ENCODE results near the gene CCDC59. TPM values are rescaled to one million over a fixed set of nuclear protein-coding genes. Genes with fewer than 3 reads are reported as not detected.
"Not testable (repeated sequence)": the region's sequence is repeated elsewhere in the genome, so short reads cannot be mapped to it uniquely, and the experiment has no call there.

The CCDC59 gene
- total RNA-seq, 1 experiment from 2014 or later: 49.9 TPM

DNA sequence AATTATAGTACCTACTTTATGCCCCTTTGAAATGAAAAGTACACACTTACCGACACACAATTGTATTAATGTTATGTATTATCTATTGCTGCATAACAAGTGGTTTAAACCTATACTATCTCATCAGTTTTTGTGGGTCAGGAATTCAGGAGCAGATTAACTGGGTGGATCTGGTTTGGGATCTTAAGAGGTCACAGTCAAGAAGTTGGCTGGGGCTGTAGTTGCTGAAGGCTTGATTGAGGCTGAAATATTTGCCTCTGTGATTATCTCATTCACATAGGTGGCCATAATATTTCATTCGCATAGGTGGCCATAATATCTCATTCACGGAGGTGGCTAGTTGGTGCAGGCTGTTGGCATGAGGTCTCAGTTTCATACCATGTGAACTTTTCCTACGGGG is 5.8 kb upstream of the CCDC59 start:
- DNase-seq: no peak
- intact Hi-C loops (cut with micrococcal nuclease; ENCODE audit: unreplicated experiment): no loop called here
- Histone ChIP-seq H3F3A (ENCODE audit: insufficient read depth, low read depth) (no peaks in the 10 kb centered on the region), H2AFZ (no peak overlapping the region), H3K27ac (no peak overlapping the region), H3K36me3 (ENCODE audit: low read depth) (no peaks in the 10 kb centered on the region), H3K27me3 (ENCODE audit: insufficient read depth, low read depth) (no peaks in the 10 kb centered on the region), H4K20me1 (ENCODE audit: insufficient read depth) (no peaks in the 10 kb centered on the region), H3K4me2 (no peak overlapping the region), H3K9me2 (ENCODE audit: insufficient read depth) (no peaks in the 10 kb centered on the region), H3K9me3 (ENCODE audit: insufficient read depth, low read depth) (peaks cover 4% of the 10 kb centered on the region; the same call in 1 of the 2 replicates), H3K4me3 (no peak overlapping the region), H3K79me2 (ENCODE audit: low read depth) (no peaks in the 10 kb centered on the region), H3K4me1 (replicated peaks; ENCODE audit: insufficient read depth) (peaks cover 10% of the 10 kb centered on the region; the same call in 1 of the 2 replicates)
- POLR2A ChIA-PET (ENCODE audit: unreplicated experiment): no interaction called here
- BruUV-seq (replicated peaks): no TSS peak
- TF ChIP-seq CTCF (conservative IDR thresholded peaks at IDR 0.05): no peak
- no peak for TF ChIP-seq EZH2 (IDR thresholded peaks at IDR 0.05; ENCODE audit: low read depth)
- CTCF ChIA-PET: no interaction called here

GRCh38 chr12:82361461-82361915 is 3.3 kb upstream of the CCDC59 start:
- Histone ChIP-seq H3K36me3 (ENCODE audit: low read depth) (peaks cover under 1% of the 10 kb centered on the region; the same call in 1 of the 2 replicates), H3K27ac (no peak overlapping the region), H2AFZ (no peak overlapping the region), H3F3A (ENCODE audit: insufficient read depth, low read depth) (no peaks in the 10 kb centered on the region), H4K20me1 (ENCODE audit: insufficient read depth) (no peaks in the 10 kb centered on the region), H3K4me2 (no peak overlapping the region), H3K4me1 (replicated peaks; ENCODE audit: insufficient read depth) (peaks cover 10% of the 10 kb centered on the region; the same call in 1 of the 2 replicates), H3K27me3 (ENCODE audit: insufficient read depth, low read depth) (no peaks in the 10 kb centered on the region), H3K9me2 (ENCODE audit: insufficient read depth) (no peaks in the 10 kb centered on the region), H3K4me3 (no peak overlapping the region), H3K79me2 (ENCODE audit: low read depth) (peaks cover 17% of the 10 kb centered on the region), H3K9me3 (ENCODE audit: insufficient read depth, low read depth) (peaks cover 4% of the 10 kb centered on the region; the same call in 1 of the 2 replicates)
- no peak for DNase-seq
- no TSS peak for BruUV-seq (replicated peaks)
- TF ChIP-seq CTCF (conservative IDR thresholded peaks at IDR 0.05): no peak
- no peak for TF ChIP-seq EZH2 (IDR thresholded peaks at IDR 0.05; ENCODE audit: low read depth)
- POLR2A ChIA-PET (ENCODE audit: unreplicated experiment): no interaction called here
- intact Hi-C loops (cut with micrococcal nuclease; ENCODE audit: unreplicated experiment): no loop called here
- CTCF ChIA-PET: no interaction called here

- POLR2A ChIA-PET (ENCODE audit: unreplicated experiment); H3K4me1 ChIP-seq (replicated peaks; ENCODE audit: insufficient read depth); H3F3A ChIP-seq (ENCODE audit: insufficient read depth, low read depth); H3K27me3 ChIP-seq (ENCODE audit: insufficient read depth, low read depth); H3K4me3 ChIP-seq; DNase-seq; H4K20me1 ChIP-seq (ENCODE audit: insufficient read depth); intact Hi-C loops (cut with micrococcal nuclease; ENCODE audit: unreplicated experiment); H3K9me2 ChIP-seq (ENCODE audit: insufficient read depth); BruUV-seq (replicated peaks); H3K27ac ChIP-seq; H3K4me2 ChIP-seq; H3K36me3 ChIP-seq (ENCODE audit: low read depth); H2AFZ ChIP-seq; H3K9me3 ChIP-seq (ENCODE audit: insufficient read depth, low read depth): not testable (repeated sequence)
- CTCF ChIA-PET: interaction anchor here (0.7 kb wide), 1 partner anchor 162 kb away, joined by 3 read pairs; no protein-coding TSS in a partner anchor
- H3K79me2 ChIP-seq (ENCODE audit: low read depth): peaks cover 23% of the 10 kb centered on the region
Measured at GRCh38 chr12:82360834-82361233, 2.6 kb upstream of the CCDC59 start.

DNA sequence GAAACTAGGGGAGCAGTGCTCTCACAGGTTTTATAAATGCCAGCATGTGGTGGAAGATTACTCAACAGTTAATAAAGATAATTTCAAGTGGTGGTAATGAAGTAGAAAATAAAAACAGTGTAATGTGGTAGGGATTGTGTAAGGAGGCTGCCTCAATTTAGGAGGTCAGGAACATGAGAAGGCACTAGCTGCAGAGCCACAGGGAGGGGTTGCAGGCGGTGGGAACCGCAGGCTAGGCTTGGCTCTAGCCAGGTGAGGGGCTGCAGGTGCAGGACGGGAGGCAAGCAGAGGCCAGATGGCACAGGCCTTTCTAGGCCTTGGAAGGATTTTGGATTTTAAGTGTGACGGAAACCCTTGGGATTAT is 910 bp upstream of the CCDC59 start:
- DNase-seq: no peak
- Histone ChIP-seq H3K4me1 (replicated peaks; ENCODE audit: insufficient read depth) (peaks cover 10% of the 10 kb centered on the region; the same call in 1 of the 2 replicates), H3K27me3 (ENCODE audit: insufficient read depth, low read depth) (no peaks in the 10 kb centered on the region), H3K27ac (peak overlapping the region; percentile 86; the same call in 1 of the 2 replicates), H3K4me3 (peak overlapping the region; percentile 89), H3K36me3 (ENCODE audit: low read depth) (peaks cover 18% of the 10 kb centered on the region), H2AFZ (peak overlapping the region; percentile 93), H3K9me2 (ENCODE audit: insufficient read depth) (no peaks in the 10 kb centered on the region), H3K9me3 (ENCODE audit: insufficient read depth, low read depth) (peaks cover 4% of the 10 kb centered on the region; the same call in 1 of the 2 replicates), H3F3A (ENCODE audit: insufficient read depth, low read depth) (no peaks in the 10 kb centered on the region), H3K4me2 (peak overlapping the region; percentile 79), H3K79me2 (ENCODE audit: low read depth) (peaks cover 26% of the 10 kb centered on the region), H4K20me1 (ENCODE audit: insufficient read depth) (peaks cover 4% of the 10 kb centered on the region; the same call in 1 of the 2 replicates)
- CTCF ChIA-PET: interaction anchor here (1.0 kb wide), 1 partner anchor 291 kb away, joined by 3 read pairs; no protein-coding TSS in a partner anchor
- no peak for TF ChIP-seq CTCF (conservative IDR thresholded peaks at IDR 0.05)
- TF ChIP-seq EZH2 (IDR thresholded peaks at IDR 0.05; ENCODE audit: low read depth): no peak
- POLR2A ChIA-PET (ENCODE audit: unreplicated experiment): interaction anchor here (0.6 kb wide), 2 partner anchors 625 to 1295 kb away, joined by 3 read pairs; no protein-coding TSS in a partner anchor
- intact Hi-C loops (cut with micrococcal nuclease; ENCODE audit: unreplicated experiment): loop anchor here (1.0 to 10.0 kb wide), 2 partner anchors 269 to 714 kb away; no protein-coding TSS in a partner anchor
- TSS peak; percentile 40 for BruUV-seq (replicated peaks)
